HG03558 (cell line): ENCODE measurements around the gene OR4D1.
"Not testable (repeated sequence)": the region's sequence is repeated elsewhere in the genome, so short reads cannot be mapped to it uniquely, and the experiment has no call there.

Experiments used
- ATAC-seq: cut with Tn5 transposase; IDR thresholded peaks from one replicate; pipeline ENCODE4 v1.9.1; 2021; ENCODE audit warnings: moderate number of reproducible peaks; ENCODE audit not compliant: unreplicated experiment; ENCODE audit errors: extremely low read depth

The OR4D1 gene

GRCh38 chr17:58147930-58148434 is at the start of gene OR4D1:
Gene OR4D1 (plus strand): TSS chr17:58148384. CDS start chr17:58155154, 6,770 bp downstream.
- no peak for ATAC-seq

GRCh38 chr17:58100506-58100905 is 47.7 kb upstream of the OR4D1 start:
- no peak for ATAC-seq

- not testable (repeated sequence) for ATAC-seq
Observed at GRCh38 chr17:58101898-58102297, 46.3 kb upstream of the OR4D1 start.

GRCh38 chr17:58105093-58105492 is 43.1 kb upstream of the OR4D1 start:
- ATAC-seq, result no peak

- no peak for ATAC-seq
Observed at GRCh38 chr17:58107306-58107705, 40.9 kb upstream of the OR4D1 start.

- ATAC-seq, result no peak
Observed at GRCh38 chr17:58109197-58109596, 39.0 kb upstream of the OR4D1 start.

- ATAC-seq, result no peak
Observed at GRCh38 chr17:58110012-58110411, 38.2 kb upstream of the OR4D1 start.

- no peak for ATAC-seq
Observed at GRCh38 chr17:58111676-58112075, 36.5 kb upstream of the OR4D1 start.

- ATAC-seq, result no peak
Observed at GRCh38 chr17:58112970-58113631, 35.1 kb upstream of the OR4D1 start.

- ATAC-seq, result no peak
Observed at GRCh38 chr17:58113947-58114346, 34.2 kb upstream of the OR4D1 start.

- ATAC-seq, result no peak
Observed at GRCh38 chr17:58117382-58117781, 30.8 kb upstream of the OR4D1 start.

GRCh38 chr17:58119491-58119890 is 28.7 kb upstream of the OR4D1 start:
- no peak for ATAC-seq

GRCh38 chr17:58120195-58120822 is 27.9 kb upstream of the OR4D1 start:
- no peak for ATAC-seq

GRCh38 chr17:58121925-58122324 is 26.3 kb upstream of the OR4D1 start:
- no peak for ATAC-seq

- ATAC-seq, result no peak
Observed at GRCh38 chr17:58127846-58128245, 20.3 kb upstream of the OR4D1 start.

GRCh38 chr17:58132697-58133096 is 15.5 kb upstream of the OR4D1 start:
- not testable (repeated sequence) for ATAC-seq

GRCh38 chr17:58136669-58137279 is 11.4 kb upstream of the OR4D1 start:
- ATAC-seq, result no peak

- no peak for ATAC-seq
Observed at GRCh38 chr17:58141505-58141904, 6.7 kb upstream of the OR4D1 start.

- ATAC-seq, result not testable (repeated sequence)
Observed at GRCh38 chr17:58143335-58143734, 4.8 kb upstream of the OR4D1 start.

- ATAC-seq, result no peak
Observed at GRCh38 chr17:58144801-58145200, 3.4 kb upstream of the OR4D1 start.

GRCh38 chr17:58148609-58149008 is 425 bp downstream of the OR4D1 start:
- ATAC-seq, result no peak
